ENCODE data around the gene ADCY9.
"Not testable (repeated sequence)": the region's sequence is repeated elsewhere in the genome, so short reads cannot be mapped to it uniquely, and the experiment has no call there.

Gene ADCY9

GRCh38 chr16:4042581-4042980 lies 73.7 kb downstream of the ADCY9 start:
- no peaks in the 10 kb centered on the region for H3K36me3 ChIP-seq (ENCODE audit: control insufficient read depth, insufficient read depth, low read length)
- no peak overlapping the region for H3K27ac ChIP-seq
- no peaks in the 10 kb centered on the region for H3K27me3 ChIP-seq (ENCODE audit: control insufficient read depth, insufficient read depth, low read length)
- no peaks in the 10 kb centered on the region for H3K4me1 ChIP-seq
- TF ChIP-seq CTCF (IDR thresholded peaks at IDR 0.05) = no peak
- no peaks in the 10 kb centered on the region for H3K9me3 ChIP-seq (ENCODE audit: control insufficient read depth, low read length)
- peaks cover 16% of the 10 kb centered on the region for H3K79me2 ChIP-seq
- H3K9ac ChIP-seq = no peak overlapping the region
- H3K4me2 ChIP-seq (ENCODE audit: low read length) = no peak overlapping the region
- no peak overlapping the region for H3K4me3 ChIP-seq (ENCODE audit: low read depth, low read length)
- no peak overlapping the region for H2AFZ ChIP-seq

- H3K79me2 ChIP-seq = peaks cover 13% of the 10 kb centered on the region
These were observed 77.8 kb downstream of the ADCY9 start for GRCh38 chr16:4038448-4038847.

GRCh38 chr16:4036952-4037351 lies 79.3 kb downstream of the ADCY9 start:
- not testable (repeated sequence) for H3K4me3 ChIP-seq (ENCODE audit: low read depth, low read length); H3K9ac ChIP-seq; H3K36me3 ChIP-seq (ENCODE audit: control insufficient read depth, insufficient read depth, low read length); H2AFZ ChIP-seq; H3K4me2 ChIP-seq (ENCODE audit: low read length); H3K27ac ChIP-seq; H3K9me3 ChIP-seq (ENCODE audit: control insufficient read depth, low read length); H3K27me3 ChIP-seq (ENCODE audit: control insufficient read depth, insufficient read depth, low read length); H3K4me1 ChIP-seq
- H3K79me2 ChIP-seq = peaks cover 17% of the 10 kb centered on the region

More at GRCh38 chr16:4038448-4038847, 77.8 kb downstream of the ADCY9 start:
- Histone ChIP-seq H3K9me3 (ENCODE audit: control insufficient read depth, low read length) (no peaks in the 10 kb centered on the region), H3K27ac (no peak overlapping the region), H3K27me3 (ENCODE audit: control insufficient read depth, insufficient read depth, low read length) (no peaks in the 10 kb centered on the region), H2AFZ (no peak overlapping the region), H3K9ac (no peak overlapping the region), H3K36me3 (ENCODE audit: control insufficient read depth, insufficient read depth, low read length) (no peaks in the 10 kb centered on the region), H3K4me3 (ENCODE audit: low read depth, low read length) (no peak overlapping the region), H3K4me1 (no peaks in the 10 kb centered on the region), H3K4me2 (ENCODE audit: low read length) (no peak overlapping the region)
- TF ChIP-seq CTCF (IDR thresholded peaks at IDR 0.05) = no peak

GRCh38 chr16:4034963-4035362 lies 81.3 kb downstream of the ADCY9 start:
- Histone ChIP-seq H3K27ac (no peak overlapping the region), H3K4me1 (no peaks in the 10 kb centered on the region), H3K4me3 (ENCODE audit: low read depth, low read length) (no peak overlapping the region), H3K79me2 (peaks cover 10% of the 10 kb centered on the region), H3K9ac (no peak overlapping the region), H3K27me3 (ENCODE audit: control insufficient read depth, insufficient read depth, low read length) (no peaks in the 10 kb centered on the region), H3K9me3 (ENCODE audit: control insufficient read depth, low read length) (no peaks in the 10 kb centered on the region), H3K4me2 (ENCODE audit: low read length) (no peak overlapping the region), H3K36me3 (ENCODE audit: control insufficient read depth, insufficient read depth, low read length) (no peaks in the 10 kb centered on the region), H2AFZ (no peak overlapping the region)
- TF ChIP-seq CTCF (IDR thresholded peaks at IDR 0.05) = no peak

- H3K27me3 ChIP-seq (ENCODE audit: control insufficient read depth, insufficient read depth, low read length) = no peaks in the 10 kb centered on the region
- H3K4me1 ChIP-seq = no peaks in the 10 kb centered on the region
- no peak for TF ChIP-seq CTCF (IDR thresholded peaks at IDR 0.05)
- no peaks in the 10 kb centered on the region for H3K36me3 ChIP-seq (ENCODE audit: control insufficient read depth, insufficient read depth, low read length)
- no peak overlapping the region for H3K4me2 ChIP-seq (ENCODE audit: low read length)
- no peak overlapping the region for H2AFZ ChIP-seq
- no peak overlapping the region for H3K27ac ChIP-seq
- H3K4me3 ChIP-seq (ENCODE audit: low read depth, low read length) = no peak overlapping the region
- no peaks in the 10 kb centered on the region for H3K9me3 ChIP-seq (ENCODE audit: control insufficient read depth, low read length)
- H3K79me2 ChIP-seq = peaks cover 7% of the 10 kb centered on the region
- H3K9ac ChIP-seq = no peak overlapping the region
These were observed 82.3 kb downstream of the ADCY9 start for GRCh38 chr16:4033951-4034350.
